ENCODE data around the gene PAF1. TPM values are rescaled to one million over a fixed set of nuclear protein-coding genes. Genes with fewer than 3 reads are reported as not detected.

Gene PAF1
- total RNA-seq, 2 donors from 2014 or later, result 34.8 to 54.3 TPM

DNA sequence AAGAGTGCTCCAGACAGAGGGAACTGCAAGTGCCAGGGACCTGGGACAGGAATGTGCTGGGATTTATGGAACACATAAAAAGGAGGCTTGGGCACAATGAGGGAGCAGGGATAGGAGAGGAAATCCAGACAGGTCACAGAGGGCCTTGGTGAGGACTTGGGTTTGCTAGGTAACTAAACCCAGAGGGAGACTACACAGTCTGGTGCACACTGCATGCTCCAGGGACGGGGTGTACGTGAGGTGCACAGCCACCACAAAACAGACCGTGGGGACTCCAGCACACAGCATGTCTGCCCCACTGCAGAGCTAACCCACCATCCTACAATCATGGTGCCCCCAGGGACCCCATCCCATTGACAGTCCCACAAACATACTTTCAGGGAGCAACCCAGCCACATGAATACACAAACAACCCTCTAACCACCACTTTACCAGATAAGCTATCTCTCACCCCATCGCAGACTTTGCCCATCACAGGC lies 10.2 kb upstream of the PAF1 start:
- TF ChIP-seq, protein P1, sequence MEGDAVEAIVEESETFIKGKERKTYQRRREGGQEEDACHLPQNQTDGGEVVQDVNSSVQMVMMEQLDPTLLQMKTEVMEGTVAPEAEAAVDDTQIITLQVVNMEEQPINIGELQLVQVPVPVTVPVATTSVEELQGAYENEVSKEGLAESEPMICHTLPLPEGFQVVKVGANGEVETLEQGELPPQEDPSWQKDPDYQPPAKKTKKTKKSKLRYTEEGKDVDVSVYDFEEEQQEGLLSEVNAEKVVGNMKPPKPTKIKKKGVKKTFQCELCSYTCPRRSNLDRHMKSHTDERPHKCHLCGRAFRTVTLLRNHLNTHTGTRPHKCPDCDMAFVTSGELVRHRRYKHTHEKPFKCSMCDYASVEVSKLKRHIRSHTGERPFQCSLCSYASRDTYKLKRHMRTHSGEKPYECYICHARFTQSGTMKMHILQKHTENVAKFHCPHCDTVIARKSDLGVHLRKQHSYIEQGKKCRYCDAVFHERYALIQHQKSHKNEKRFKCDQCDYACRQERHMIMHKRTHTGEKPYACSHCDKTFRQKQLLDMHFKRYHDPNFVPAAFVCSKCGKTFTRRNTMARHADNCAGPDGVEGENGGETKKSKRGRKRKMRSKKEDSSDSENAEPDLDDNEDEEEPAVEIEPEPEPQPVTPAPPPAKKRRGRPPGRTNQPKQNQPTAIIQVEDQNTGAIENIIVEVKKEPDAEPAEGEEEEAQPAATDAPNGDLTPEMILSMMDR (IDR thresholded peaks at IDR 0.05), result no peak
- H3K4me3 ChIP-seq, result no peak overlapping the region
- no peaks in the 10 kb centered on the region for H3K9me3 ChIP-seq
- peaks cover 0 to 69% of the 10 kb centered on the region in 2 donors for H3K4me1 ChIP-seq
- DNase-seq (ENCODE audit: low spot score), result no peak
- peak overlapping the region; percentile 99 to 100 for H3K27ac ChIP-seq
- H3K36me3 ChIP-seq, result no peaks in the 10 kb centered on the region
- H3K27me3 ChIP-seq, result no peaks in the 10 kb centered on the region

GRCh38 chr19:39400061-39400460 lies 9.2 kb upstream of the PAF1 start:
- peak overlapping the region in 1 of 2 donors; percentile 83 for H3K27ac ChIP-seq
- peaks cover 0 to 59% of the 10 kb centered on the region in 2 donors for H3K4me1 ChIP-seq
- no peaks in the 10 kb centered on the region for H3K36me3 ChIP-seq
- DNase-seq (ENCODE audit: low spot score), result no peak
- TF ChIP-seq, protein P1 (IDR thresholded peaks at IDR 0.05), result no peak
- no peaks in the 10 kb centered on the region for H3K9me3 ChIP-seq
- no peak overlapping the region for H3K4me3 ChIP-seq
- H3K27me3 ChIP-seq, result no peaks in the 10 kb centered on the region

GRCh38 chr19:39399668-39400050 lies 8.8 kb upstream of the PAF1 start:
- Histone ChIP-seq H3K36me3 (no peaks in the 10 kb centered on the region), H3K9me3 (no peaks in the 10 kb centered on the region), H3K27ac (peak overlapping the region; percentile 83 to 85), H3K27me3 (no peaks in the 10 kb centered on the region), H3K4me3 (no peak overlapping the region), H3K4me1 (peaks cover 0 to 56% of the 10 kb centered on the region in 2 donors)
- DNase-seq (ENCODE audit: low spot score), result no peak
- TF ChIP-seq, protein P1 (IDR thresholded peaks at IDR 0.05), result no peak

GRCh38 chr19:39398297-39398864 lies 7.5 kb upstream of the PAF1 start:
- peaks cover 0 to 48% of the 10 kb centered on the region in 2 donors for H3K4me1 ChIP-seq
- peak overlapping the region; percentile 83 to 85 for H3K27ac ChIP-seq
- no peaks in the 10 kb centered on the region for H3K27me3 ChIP-seq
- H3K9me3 ChIP-seq, result no peaks in the 10 kb centered on the region
- peaks cover 9% of the 10 kb centered on the region for H3K36me3 ChIP-seq
- TF ChIP-seq, protein P1 (IDR thresholded peaks at IDR 0.05), result no peak
- DNase-seq (ENCODE audit: low spot score), result peak; percentile 91
- no peak overlapping the region for H3K4me3 ChIP-seq

DNA sequence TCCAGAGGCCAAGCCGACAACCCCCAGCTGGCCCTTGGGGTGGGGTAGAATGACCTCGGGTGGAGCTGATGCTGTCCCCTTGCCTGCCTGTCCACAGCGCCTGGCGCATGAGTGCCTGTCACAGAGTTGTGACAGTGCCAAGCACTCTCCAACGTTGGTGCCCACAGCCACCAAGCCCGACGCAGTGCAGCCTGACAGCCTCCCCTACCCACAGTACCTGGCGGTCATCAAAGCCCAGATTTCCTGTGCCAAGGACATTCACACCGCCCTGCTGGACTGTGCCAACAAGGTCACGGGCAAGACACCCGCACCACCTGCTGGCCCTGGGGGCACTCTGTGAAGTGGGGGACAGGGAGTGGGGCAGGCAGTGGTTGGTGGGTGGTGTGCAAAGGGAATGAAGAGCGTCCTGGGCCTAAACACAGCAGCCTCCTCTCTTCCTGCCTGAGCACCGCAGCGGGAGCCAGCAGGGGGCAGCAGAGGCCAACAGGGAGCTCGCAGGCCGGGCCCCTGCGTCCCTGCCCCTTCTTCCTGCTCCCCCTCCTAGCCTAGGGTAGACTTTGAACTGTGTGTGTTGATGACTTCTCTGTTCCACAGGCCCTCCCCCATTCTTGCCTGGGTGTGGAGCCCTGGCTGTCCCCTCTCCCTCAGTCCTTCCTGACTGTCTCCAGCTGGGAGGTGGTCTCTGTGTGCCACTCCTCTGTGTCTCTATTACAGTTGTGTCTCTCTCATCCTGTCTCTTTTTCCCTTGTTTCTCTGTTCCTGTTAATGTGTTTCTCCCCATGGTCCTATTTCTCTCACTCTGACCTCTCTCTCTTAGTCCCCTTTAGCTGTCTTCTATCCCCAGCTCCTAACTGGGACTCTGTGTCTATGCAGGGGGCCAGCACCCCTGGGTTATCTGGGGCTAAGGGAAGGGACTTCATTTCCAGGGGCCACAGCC lies 6.7 kb upstream of the PAF1 start:
- Histone ChIP-seq H3K36me3 (peaks cover 13% of the 10 kb centered on the region), H3K4me3 (no peak overlapping the region), H3K27me3 (no peaks in the 10 kb centered on the region), H3K27ac (peak overlapping the region; percentile 83 to 85), H3K9me3 (no peaks in the 10 kb centered on the region), H3K4me1 (peaks cover 0 to 41% of the 10 kb centered on the region in 2 donors)
- TF ChIP-seq, protein P1 (IDR thresholded peaks at IDR 0.05), result peak; percentile 80 to 99
- peak; percentile 92 for DNase-seq (ENCODE audit: low spot score)

All from right atrium auricular region (tissue), 2 donors.